PC-3 (cell line): ENCODE data around the gene SVOPL. TPM values are rescaled to one million over a fixed set of nuclear protein-coding genes. Genes with fewer than 3 reads are reported as not detected.

Experiments used
- ATAC-seq: fragments of 200-7000 bp; cut with Tn5 transposase; 2 replicates; pipeline ENCODE4 v1.9.1; 2020; ENCODE audit warnings: mild to moderate bottlenecking, moderate library complexity
- BruUV-seq: library from RNA; stranded (reverse); fragments of 400-500 nt; replicated peaks from 2 replicates; lab custom pipeline; 2021; lab: Mats Ljungman, UMichigan
- CTCF ChIA-PET: fragments of 300-600 bp; sonication (Branson Sonifier 250); formaldehyde crosslinking; loops from one replicate; lab custom pipeline; 2022; ENCODE audit warnings: antibody characterized with exemption; lab: Charles Lee
- POLR2A ChIA-PET: fragments of 300-600 bp; sonication (Branson Sonifier 250); formaldehyde crosslinking; loops from one replicate; lab custom pipeline; 2022; ENCODE audit warnings: antibody characterized with exemption; ENCODE audit not compliant: unreplicated experiment; lab: Charles Lee
- DNase-seq: peaks from one replicate; pipeline ENCODE4 v3.0.0-alpha.2; 2015
- H2AFZ ChIP-seq: fragments of 300-600 bp; sonication (generic); 2 replicates; pipeline ENCODE4 v1.6.0; 2016; ENCODE audit warnings: antibody characterized with exemption, low read length
- H3F3A ChIP-seq: fragments of 300-600 bp; sonication (generic); one replicate; pipeline ENCODE4 v1.6.0; 2017; ENCODE audit warnings: antibody characterized with exemption, low read length, control low read depth, mild to moderate bottlenecking; ENCODE audit not compliant: unreplicated experiment
- H3K27ac ChIP-seq: fragments of 300-600 bp; sonication (generic); 2 replicates; pipeline ENCODE4 v1.5.1; 2016; ENCODE audit warnings: mild to moderate bottlenecking, low read length
- H3K27me3 ChIP-seq: fragments of 300-600 bp; sonication (generic); 2 replicates; pipeline ENCODE4 v1.6.1; 2016; ENCODE audit warnings: low read length, mixed read lengths
- H3K36me3 ChIP-seq: fragments of 300-600 bp; sonication (generic); 2 replicates; pipeline ENCODE4 v1.6.1; 2016; ENCODE audit warnings: low read depth, mixed run types, low read length, mixed read lengths
- H3K4me1 ChIP-seq: fragments of 300-600 bp; sonication (generic); 2 replicates; pipeline ENCODE4 v1.5.1; 2016; ENCODE audit warnings: low read length; ENCODE audit not compliant: insufficient read depth
- H3K4me2 ChIP-seq: fragments of 300-600 bp; sonication (generic); 2 replicates; pipeline ENCODE4 v1.6.0; 2016; ENCODE audit warnings: low read length
- H3K4me3 ChIP-seq: fragments of 300-600 bp; sonication (generic); 2 replicates; pipeline ENCODE4 v1.5.1; 2016; ENCODE audit warnings: mild to moderate bottlenecking, low read length, mixed read lengths
- H3K79me2 ChIP-seq: fragments of 300-600 bp; sonication (generic); 2 replicates; pipeline ENCODE4 v1.6.1; 2017; ENCODE audit warnings: low read length, mixed read lengths
- H3K9ac ChIP-seq: fragments of 300-600 bp; sonication (generic); 2 replicates; pipeline ENCODE4 v1.6.0; 2016; ENCODE audit warnings: mild to moderate bottlenecking, low read length
- H3K9me2 ChIP-seq: fragments of 300-600 bp; sonication (generic); replicated peaks from 2 replicates; pipeline ENCODE4 v1.6.1; 2016; ENCODE audit warnings: mixed run types, low read length, mixed read lengths
- H3K9me3 ChIP-seq: fragments of 300-600 bp; sonication (generic); 2 replicates; pipeline ENCODE4 v1.6.1; 2016; ENCODE audit warnings: low read length, mixed read lengths
- H4K20me1 ChIP-seq: fragments of 300-600 bp; sonication (generic); 2 replicates; pipeline ENCODE4 v1.6.1; 2016; ENCODE audit warnings: low read length, mixed read lengths
- EZH2 ChIP-seq: fragments of 300-600 bp; sonication (generic); IDR thresholded peaks from one replicate; pipeline ENCODE4 v1.6.1; 2017; ENCODE audit warnings: antibody characterized with exemption, mild to moderate bottlenecking, low read length; ENCODE audit not compliant: unreplicated experiment
- EZH2phosphoT487 ChIP-seq: fragments of 300-600 bp; sonication (generic); IDR thresholded peaks from 2 replicates; pipeline ENCODE4 v1.6.1; 2018; ENCODE audit warnings: mild to moderate bottlenecking, antibody characterized with exemption, low read length, borderline replicate concordance
- intact Hi-C: fragments of 100-400 bp; cut with micrococcal nuclease; formaldehyde crosslinking; loops from 2 replicates; pipeline ENCODE4 v1.9.0; 2023
- total RNA-seq: library from RNA; depleted of rRNA; stranded (reverse); fragments of >200 nt; gene quantifications from 2 replicates; pipeline ENCODE4 v1.2.3, GENCODE V29; 2014
- TF ChIP-seq, protein P1 (sequence below): fragments of 300-600 bp; sonication (generic); conservative IDR thresholded peaks from 2 replicates; pipeline ENCODE4 v1.5.1; 2017; ENCODE audit warnings: antibody characterized with exemption, low read depth, mild to moderate bottlenecking, low read length

SVOPL gene
- total RNA-seq, 1 experiment from 2014 or later, result not detected

DNA sequence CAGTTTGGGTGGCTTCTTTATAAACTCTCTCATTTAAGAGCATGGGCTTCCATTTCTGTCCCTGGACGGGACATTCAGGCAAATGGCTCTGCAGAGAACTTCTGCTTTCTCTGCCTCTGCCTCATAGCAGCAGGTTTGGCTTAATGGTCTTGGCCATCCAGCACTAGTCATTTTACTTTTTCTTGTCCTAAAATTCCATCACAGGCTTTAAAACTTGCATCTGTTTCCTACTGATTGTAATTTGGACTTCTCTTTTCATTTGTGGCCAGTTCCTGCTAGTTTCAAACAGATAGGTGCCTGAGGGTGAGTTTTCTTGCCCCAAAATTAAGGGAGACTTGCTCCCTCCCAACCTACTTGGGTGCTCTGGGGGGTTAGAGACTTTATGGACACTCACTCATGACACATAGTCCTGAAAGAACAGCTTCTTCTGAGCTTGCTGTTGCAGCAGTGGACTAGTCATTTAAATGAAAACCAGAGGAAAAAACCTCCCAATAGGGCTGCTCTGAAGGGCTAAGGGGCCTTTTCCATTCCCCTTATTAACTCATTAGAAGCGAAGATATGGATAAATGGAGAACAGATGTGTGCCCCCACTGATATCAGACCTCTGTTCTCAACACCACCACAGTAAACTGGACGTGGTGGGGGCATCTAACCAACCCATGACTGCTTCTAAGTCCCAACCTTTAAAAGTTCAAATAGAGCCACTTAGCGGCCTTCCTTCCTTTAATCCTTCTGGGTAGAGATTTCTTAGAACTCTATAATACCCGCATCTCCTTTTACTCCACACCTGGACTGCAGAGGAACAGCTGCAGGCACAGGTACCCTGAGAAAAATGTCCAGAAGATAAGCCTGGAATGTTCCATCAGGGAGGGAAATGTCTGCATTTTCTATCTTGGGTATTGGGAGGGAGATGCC, 38.8 kb downstream of the SVOPL start:
- ChIA-PET CTCF (no interaction called here), POLR2A (no interaction called here)
- Histone ChIP-seq H3K9ac (no peak overlapping the region), H3F3A (no peaks in the 10 kb centered on the region), H3K4me3 (no peak overlapping the region), H3K9me3 (no peaks in the 10 kb centered on the region; the same call in 1 of the 2 replicates), H3K27ac (no peak overlapping the region), H2AFZ (no peak overlapping the region), H3K36me3 (no peaks in the 10 kb centered on the region), H3K27me3 (no peaks in the 10 kb centered on the region), H3K4me2 (no peak overlapping the region), H3K79me2 (no peaks in the 10 kb centered on the region), H4K20me1 (no peaks in the 10 kb centered on the region), H3K4me1 (no peaks in the 10 kb centered on the region), H3K9me2 (no peaks in the 10 kb centered on the region)
- intact Hi-C loops, result no loop called here
- ATAC-seq (no peak), DNase-seq (no peak)
- no TSS peak for BruUV-seq
- TF ChIP-seq, protein P1, sequence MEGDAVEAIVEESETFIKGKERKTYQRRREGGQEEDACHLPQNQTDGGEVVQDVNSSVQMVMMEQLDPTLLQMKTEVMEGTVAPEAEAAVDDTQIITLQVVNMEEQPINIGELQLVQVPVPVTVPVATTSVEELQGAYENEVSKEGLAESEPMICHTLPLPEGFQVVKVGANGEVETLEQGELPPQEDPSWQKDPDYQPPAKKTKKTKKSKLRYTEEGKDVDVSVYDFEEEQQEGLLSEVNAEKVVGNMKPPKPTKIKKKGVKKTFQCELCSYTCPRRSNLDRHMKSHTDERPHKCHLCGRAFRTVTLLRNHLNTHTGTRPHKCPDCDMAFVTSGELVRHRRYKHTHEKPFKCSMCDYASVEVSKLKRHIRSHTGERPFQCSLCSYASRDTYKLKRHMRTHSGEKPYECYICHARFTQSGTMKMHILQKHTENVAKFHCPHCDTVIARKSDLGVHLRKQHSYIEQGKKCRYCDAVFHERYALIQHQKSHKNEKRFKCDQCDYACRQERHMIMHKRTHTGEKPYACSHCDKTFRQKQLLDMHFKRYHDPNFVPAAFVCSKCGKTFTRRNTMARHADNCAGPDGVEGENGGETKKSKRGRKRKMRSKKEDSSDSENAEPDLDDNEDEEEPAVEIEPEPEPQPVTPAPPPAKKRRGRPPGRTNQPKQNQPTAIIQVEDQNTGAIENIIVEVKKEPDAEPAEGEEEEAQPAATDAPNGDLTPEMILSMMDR, result no peak
- no peak for TF ChIP-seq EZH2phosphoT487
- TF ChIP-seq EZH2, result no peak

DNA sequence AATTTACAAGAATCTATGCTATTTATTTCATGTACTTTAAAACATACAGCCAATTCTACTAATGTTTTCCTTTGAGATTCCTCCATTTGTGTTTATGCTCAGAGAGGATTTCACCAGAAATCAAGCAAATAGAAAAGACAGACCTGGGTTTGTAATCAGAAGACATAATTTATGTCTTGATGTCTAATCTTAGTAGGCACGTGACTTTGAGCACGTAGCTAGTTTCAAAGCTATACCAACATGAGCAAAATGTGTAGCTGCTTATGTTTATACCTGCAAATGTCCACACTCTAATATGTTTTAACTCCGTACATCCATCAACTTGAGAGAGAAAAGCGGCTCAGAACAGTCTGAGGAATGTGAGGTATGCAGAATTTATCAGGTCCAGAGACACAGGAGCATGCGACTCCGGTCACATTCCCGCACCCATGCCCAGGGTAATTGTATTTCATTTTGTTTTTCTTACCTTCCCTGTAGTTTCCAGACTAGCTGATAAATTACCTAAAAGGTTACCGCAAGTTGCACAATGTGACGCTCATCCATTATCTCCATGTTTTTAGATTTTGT, 40.0 kb downstream of the SVOPL start:
- Histone ChIP-seq H3K4me1 (no peaks in the 10 kb centered on the region), H3K4me3 (no peak overlapping the region), H3K4me2 (no peak overlapping the region), H3F3A (no peaks in the 10 kb centered on the region), H3K36me3 (no peaks in the 10 kb centered on the region), H3K27me3 (no peaks in the 10 kb centered on the region), H2AFZ (no peak overlapping the region), H3K27ac (no peak overlapping the region), H3K9me2 (no peaks in the 10 kb centered on the region), H4K20me1 (no peaks in the 10 kb centered on the region), H3K9ac (no peak overlapping the region), H3K79me2 (no peaks in the 10 kb centered on the region), H3K9me3 (no peaks in the 10 kb centered on the region)
- DNase-seq (no peak), ATAC-seq (no peak)
- CTCF ChIA-PET, result no interaction called here
- TF ChIP-seq EZH2 (no peak), EZH2phosphoT487 (no peak)
- TF ChIP-seq, protein P1, result no peak
- intact Hi-C loops, result no loop called here
- BruUV-seq, result no TSS peak
- POLR2A ChIA-PET, result interaction anchor here (0.6 kb wide), 1 partner anchor 289 kb away, joined by 6 read pairs; no protein-coding TSS in a partner anchor
